GM12878 (cell line): ENCODE results near the gene VIPR1. TPM values are rescaled to one million over a fixed set of nuclear protein-coding genes. Genes with fewer than 3 reads are reported as not detected.

Experiments used
- ATAC-seq: fragments of 200-7000 bp; cut with Tn5 transposase; 3 replicates; pipeline ENCODE4 v1.9.1; 2020; ENCODE audit warnings: mild to moderate bottlenecking, moderate library complexity
- BruUV-seq: library from RNA; stranded (reverse); fragments of 400-500 nt; replicated peaks from 2 replicates; lab custom pipeline; 2021; lab: Mats Ljungman, UMichigan
- CTCF ChIA-PET: fragments of 300-600 bp; sonication (Branson Sonifier 250); formaldehyde crosslinking; extraction: SDS; loops from one replicate; lab custom pipeline; 2021; ENCODE audit warnings: inconsistent platforms; lab: Yijun Ruan, JAX
- POLR2A ChIA-PET: fragments of 350-600 bp; formaldehyde crosslinking; extraction: SDS; loops from one replicate; lab custom pipeline; 2021; ENCODE audit warnings: inconsistent platforms; lab: Charles Lee
- RAD21 ChIA-PET: fragments of 300-600 bp; sonication (Branson Sonifier 250); formaldehyde crosslinking; loops from one replicate; lab custom pipeline; 2023; ENCODE audit warnings: antibody characterized with exemption; ENCODE audit not compliant: unreplicated experiment; lab: Charles Lee
- SMC1A ChIA-PET: fragments of 300-600 bp; sonication (Branson Sonifier 250); formaldehyde crosslinking; loops from one replicate; lab custom pipeline; 2023; ENCODE audit not compliant: unreplicated experiment, uncharacterized antibody; lab: Charles Lee
- DNase-seq: peaks from one replicate; pipeline ENCODE4 v3.0.0-alpha.2; 2011; ENCODE audit warnings: low read depth, low spot score
- FAIRE-seq: peaks from 3 replicates; lab custom pipeline; 2011; peaks lifted over from hg19 to GRCh38; lab: Jason Lieb, UNC
- H2AFZ ChIP-seq: 2 replicates; pipeline ENCODE4 v1.6.0; 2011; ENCODE audit warnings: low read depth, low read length, control low read depth; ENCODE audit not compliant: control insufficient read depth
- H3K27ac ChIP-seq: 2 replicates; pipeline ENCODE4 v1.5.1; 2011; ENCODE audit warnings: control low read depth; ENCODE audit not compliant: control insufficient read depth, insufficient read depth
- H3K27me3 ChIP-seq, 2 experiments: replicated peaks in 1 of 2; 2 replicates each; pipeline versions ENCODE4 v1.6.0 to v1.6.1; 2011; ENCODE audit warnings: low read length in 1 of 2; ENCODE audit not compliant: control insufficient read depth in 2 of 2, insufficient read depth in 2 of 2
- H3K36me3 ChIP-seq, 2 experiments: 2 replicates each; pipeline ENCODE4 v1.5.1; 2011; ENCODE audit warnings: low read length in 1 of 2; ENCODE audit not compliant: control insufficient read depth in 2 of 2, insufficient read depth in 2 of 2
- H3K4me1 ChIP-seq: 2 replicates; pipeline ENCODE4 v1.6.1; 2011; ENCODE audit warnings: mild to moderate bottlenecking, low read length, moderate library complexity, mixed read lengths; ENCODE audit not compliant: control insufficient read depth, insufficient read depth
- H3K4me2 ChIP-seq: 2 replicates; pipeline ENCODE4 v1.6.0; 2011; ENCODE audit warnings: control low read depth; ENCODE audit not compliant: control insufficient read depth, insufficient read depth
- H3K4me3 ChIP-seq: fragments of 200-600 bp; sonication (generic); 2 replicates; pipeline ENCODE4 v1.5.1; 2016
- H3K79me2 ChIP-seq: 2 replicates; pipeline ENCODE4 v1.6.0; 2011; ENCODE audit warnings: low read length; ENCODE audit not compliant: control insufficient read depth, insufficient read depth
- H3K9ac ChIP-seq: 2 replicates; pipeline ENCODE4 v1.8.0; 2011; ENCODE audit warnings: low read length, control low read depth, mixed read lengths; ENCODE audit not compliant: control insufficient read depth, insufficient read depth
- H3K9me3 ChIP-seq: replicated peaks from 3 replicates; pipeline ENCODE4 v1.5.1; 2011; ENCODE audit warnings: mild to moderate bottlenecking, low read length; ENCODE audit not compliant: control insufficient read depth, insufficient read depth
- H4K20me1 ChIP-seq: 2 replicates; pipeline ENCODE4 v1.6.0; 2011; ENCODE audit not compliant: control insufficient read depth, insufficient read depth
- ATF3 ChIP-seq: IDR thresholded peaks from 2 replicates; pipeline ENCODE4 v1.6.1; 2011; ENCODE audit warnings: low read depth, mild to moderate bottlenecking, low read length, moderate library complexity, borderline replicate concordance; ENCODE audit errors: extremely low read depth
- ATF7 ChIP-seq: fragments of 450-650 bp; IDR thresholded peaks from 2 replicates; pipeline ENCODE4 v1.6.1; 2016; ENCODE audit warnings: low read depth, mild to moderate bottlenecking
- BCL11A ChIP-seq: IDR thresholded peaks from 2 replicates; pipeline ENCODE4 v1.6.1; 2011; ENCODE audit warnings: low read depth, low read length
- CHD4 ChIP-seq: fragments of 200-600 bp; sonication (generic); IDR thresholded peaks from 2 replicates; pipeline ENCODE4 v1.6.1; 2016; ENCODE audit warnings: mild to moderate bottlenecking
- E2F8 ChIP-seq: fragments of 450-650 bp; IDR thresholded peaks from 2 replicates; pipeline ENCODE4 v1.6.1; 2018; ENCODE audit warnings: mild to moderate bottlenecking, low read depth, moderate library complexity; ENCODE audit not compliant: partially characterized antibody
- HSF1 ChIP-seq: fragments of 150-350 bp; IDR thresholded peaks from 2 replicates; pipeline ENCODE4 v1.6.1; 2014; ENCODE audit warnings: mild to moderate bottlenecking, low read depth, low read length
- MXI1 ChIP-seq: fragments of 150-350 bp; IDR thresholded peaks from 2 replicates; pipeline ENCODE4 v1.6.1; 2011; ENCODE audit warnings: low read depth, mild to moderate bottlenecking, inconsistent platforms, low read length, improper control_type of control experiment
- NFYA ChIP-seq: IDR thresholded peaks from 2 replicates; pipeline ENCODE4 v1.6.1; 2011; ENCODE audit warnings: low read depth, mild to moderate bottlenecking, low read length, improper control_type of control experiment, borderline replicate concordance
- PAX5 ChIP-seq: IDR thresholded peaks from 2 replicates; pipeline ENCODE4 v1.6.1; 2011; ENCODE audit warnings: low read depth, low read length, borderline replicate concordance
- PBX3 ChIP-seq: IDR thresholded peaks from 2 replicates; pipeline ENCODE4 v1.6.1; 2011; ENCODE audit warnings: mild to moderate bottlenecking, low read depth, low read length, moderate library complexity; ENCODE audit not compliant: insufficient replicate concordance
- POU2F2 ChIP-seq: IDR thresholded peaks from 3 replicates; pipeline ENCODE4 v1.6.1; 2011; ENCODE audit warnings: low read depth, mild to moderate bottlenecking, low read length, borderline replicate concordance
- SIX5 ChIP-seq: IDR thresholded peaks from 2 replicates; pipeline ENCODE4 v1.6.1; 2011; ENCODE audit warnings: mild to moderate bottlenecking, low read depth, low read length, moderate library complexity; ENCODE audit not compliant: severe bottlenecking
- SUZ12 ChIP-seq: fragments of 200-600 bp; sonication (generic); IDR thresholded peaks from one replicate; pipeline ENCODE4 v1.6.1; 2018; ENCODE audit warnings: antibody characterized with exemption, mild to moderate bottlenecking; ENCODE audit not compliant: unreplicated experiment
- YY1 ChIP-seq: IDR thresholded peaks from 2 replicates; pipeline ENCODE4 v1.6.1; 2011; ENCODE audit warnings: low read depth, mild to moderate bottlenecking, low read length
- WGBS: methylation state at CpG from one replicate; pipeline ENCODE4 v1.1.6; 2016; ENCODE audit warnings: low lambda C conversion rate; ENCODE audit not compliant: insufficient replicate concordance, insufficient coverage; ENCODE audit errors: missing lambda C conversion rate; 5-methylcytosine and 5-hydroxymethylcytosine counted together
- in situ Hi-C: fragments of 300-500 bp; cut with MboI; formaldehyde crosslinking; loops from 9 replicates; pipeline ENCODE4 v1.14.3; 2018; ENCODE audit warnings: mixed read lengths
- intact Hi-C: fragments of 100-400 bp; cut with micrococcal nuclease; formaldehyde crosslinking; loops from one replicate; pipeline ENCODE4 v1.14.2; 2022; ENCODE audit not compliant: unreplicated experiment
- polyA plus RNA-seq, 11 experiments: library from polyadenylated mRNA; depleted of rRNA in 4 of 11; unstranded in 6 of 11; stranded (reverse) in 5 of 11; fragments of >200 nt; fragmentation: Nextera tagmentation in 4 of 11; fragmentation: Illumina TruSeq in 1 of 11; extraction: Ambion mirVana in 4 of 11; extraction: Trizol in 1 of 11; gene quantifications; 1 replicate in 1 of 11; 2 replicates in 10 of 11; pipeline versions ENCODE4 v1.2.1 to v1.2.3, GENCODE V29; 2011 to 2016; ENCODE audit warnings: inconsistent platforms in 2 of 11, missing spikeins in 2 of 11, low read depth in 1 of 11
- total RNA-seq, 4 experiments: library from RNA; depleted of rRNA in 3 of 4; stranded (reverse); fragments of >200 nt in 3 of 4; fragmentation: Illumina TruSeq in 1 of 4; extraction: Trizol in 1 of 4; gene quantifications; 2 replicates each; pipeline versions ENCODE4 v1.2.1 to v1.2.3, GENCODE V29; 2013 to 2021

Gene VIPR1
- total and polyA plus RNA-seq, 10 of the 15 experiments (the other 5 are each of a cell fraction or from before 2014, with no cell fraction given), result 0.03 to 0.28 (median 0.12) TPM; not detected in 6

GRCh38 chr3:42532229-42532628, 29.8 kb downstream of the VIPR1 start (continued):
- no peak for TF ChIP-seq ATF3
- no peak for TF ChIP-seq PBX3

- H3K36me3 ChIP-seq, result no peaks in the 10 kb centered on the region
- TF ChIP-seq ATF7, result no peak
- TF ChIP-seq E2F8, result no peak
- no peak for TF ChIP-seq BCL11A
- no peak for TF ChIP-seq HSF1
- TF ChIP-seq SUZ12, result no peak
- no peak for TF ChIP-seq SIX5
- no peak for TF ChIP-seq NFYA
- no peak for TF ChIP-seq YY1
- TF ChIP-seq PAX5, result no peak
- TF ChIP-seq POU2F2, result no peak
- TF ChIP-seq CHD4, result no peak
- no peak for TF ChIP-seq MXI1
- H3K27me3 ChIP-seq, result no peaks in the 10 kb centered on the region; a peak in 2 of 4 replicates
- H4K20me1 ChIP-seq, result no peaks in the 10 kb centered on the region
- RAD21 ChIA-PET, result no interaction called here
- H3K4me2 ChIP-seq, result no peak overlapping the region
- in situ Hi-C loops (no loop called here), intact Hi-C loops (no loop called here)
- H3K4me1 ChIP-seq, result no peaks in the 10 kb centered on the region
- CTCF ChIA-PET, result interaction anchor here (0.6 kb wide), 1 partner anchor 49 kb away, joined by 5 read pairs; no protein-coding TSS in a partner anchor
- H3K9me3 ChIP-seq, result no peaks in the 10 kb centered on the region
- H3K27ac ChIP-seq, result no peak overlapping the region
- POLR2A ChIA-PET, result no interaction called here
- no peak for DNase-seq
- SMC1A ChIA-PET, result interaction anchor here (2.2 kb wide), 1 partner anchor 286 kb away, joined by 7 read pairs; no protein-coding TSS in a partner anchor
- WGBS, result 18% methylated on average over 7 of the region's 7 CpGs
- no peak overlapping the region for H3K4me3 ChIP-seq
- H3K9ac ChIP-seq, result no peak overlapping the region
- no peak for FAIRE-seq
- H2AFZ ChIP-seq, result no peak overlapping the region
- BruUV-seq, result no TSS peak
- H3K79me2 ChIP-seq, result no peaks in the 10 kb centered on the region
- ATAC-seq, result no peak
These were observed 30.9 kb downstream of the VIPR1 start for GRCh38 chr3:42533161-42533897.
